Renal cortical epithelial cell (primary cell): ENCODE measurements around the gene MPI. TPM values are rescaled to one million over a fixed set of nuclear protein-coding genes. Genes with fewer than 3 reads are reported as not detected.

ENCODE experiments used
- DNase-seq: peaks from one replicate; pipeline ENCODE4 v3.0.0-alpha.2; 2011; ENCODE audit warnings: low read depth
- total RNA-seq: library from RNA; depleted of rRNA; stranded (reverse); fragments of >200 nt; gene quantifications from 2 replicates; pipeline ENCODE4 v1.2.3, GENCODE V29; 2014

Gene MPI, protein sequence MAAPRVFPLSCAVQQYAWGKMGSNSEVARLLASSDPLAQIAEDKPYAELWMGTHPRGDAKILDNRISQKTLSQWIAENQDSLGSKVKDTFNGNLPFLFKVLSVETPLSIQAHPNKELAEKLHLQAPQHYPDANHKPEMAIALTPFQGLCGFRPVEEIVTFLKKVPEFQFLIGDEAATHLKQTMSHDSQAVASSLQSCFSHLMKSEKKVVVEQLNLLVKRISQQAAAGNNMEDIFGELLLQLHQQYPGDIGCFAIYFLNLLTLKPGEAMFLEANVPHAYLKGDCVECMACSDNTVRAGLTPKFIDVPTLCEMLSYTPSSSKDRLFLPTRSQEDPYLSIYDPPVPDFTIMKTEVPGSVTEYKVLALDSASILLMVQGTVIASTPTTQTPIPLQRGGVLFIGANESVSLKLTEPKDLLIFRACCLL
- total RNA-seq, result 57.3 and 86.6 TPM in 2 replicates

GRCh38 chr15:74889883-74890664 lies at the start of gene MPI:
MPI (plus strand) TSS chr15:74890042; CDS start chr15:74890074, 32 bp downstream.
- peak; percentile 43 for DNase-seq

- no peak for DNase-seq
Observed at GRCh38 chr15:74840851-74841775, 48.7 kb upstream of the MPI start.

- DNase-seq, result no peak
Observed at GRCh38 chr15:74841891-74842373, 47.9 kb upstream of the MPI start.

GRCh38 chr15:74842581-74843444 lies 47.0 kb upstream of the MPI start, which contains the start of gene ULK3:
ULK3 (minus strand) TSS chr15:74843156; CDS start chr15:74843105, 51 bp downstream.
- peak; percentile 72 for DNase-seq

- no peak for DNase-seq
Observed at GRCh38 chr15:74843445-74843828, 46.4 kb upstream of the MPI start.

DNA sequence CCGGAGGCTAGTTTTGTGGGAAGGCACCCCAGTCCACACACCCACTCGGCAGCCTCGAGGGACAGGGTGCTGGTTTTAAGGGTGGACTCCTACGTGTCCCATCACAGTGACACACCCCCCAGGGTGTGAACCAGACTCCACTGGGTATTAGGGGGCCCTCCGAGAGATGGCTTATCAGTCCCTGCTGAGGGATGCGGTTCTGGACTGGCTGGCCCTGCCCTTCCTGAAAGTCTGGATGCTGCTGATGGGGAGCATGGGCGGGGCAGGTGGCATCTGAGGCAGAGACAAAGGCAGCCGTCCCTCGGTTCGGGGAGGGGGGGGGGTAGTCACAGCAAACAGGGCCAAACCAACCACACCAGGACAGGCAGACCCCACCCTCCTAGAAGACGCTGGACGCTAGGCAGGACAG lies 45.9 kb upstream of the MPI start:
- DNase-seq, result no peak

- no peak for DNase-seq
Observed at GRCh38 chr15:74844319-74845207, 45.3 kb upstream of the MPI start.

- DNase-seq, result no peak
Observed at GRCh38 chr15:74845208-74845568, 44.7 kb upstream of the MPI start.

DNA sequence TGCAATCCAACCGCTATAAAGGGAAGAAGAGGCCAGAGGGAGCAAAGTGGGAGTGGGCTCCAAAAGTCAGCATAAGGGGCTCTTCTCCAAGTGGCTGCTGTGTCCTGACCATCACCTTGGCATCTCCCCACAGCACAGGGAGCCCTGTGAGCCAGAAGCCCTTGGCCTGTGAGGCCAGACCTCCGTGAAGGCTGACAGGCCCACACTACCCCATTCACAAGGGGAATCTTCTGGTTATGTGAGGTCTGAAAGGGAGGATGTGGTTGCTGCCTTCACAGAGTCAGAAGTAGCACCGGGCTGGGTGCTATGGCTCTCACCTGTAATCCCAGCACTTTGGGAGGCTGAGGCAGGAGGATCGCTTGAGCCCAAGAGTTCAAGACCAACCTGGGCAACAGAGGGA lies 44.3 kb upstream of the MPI start:
- DNase-seq, result no peak

DNA sequence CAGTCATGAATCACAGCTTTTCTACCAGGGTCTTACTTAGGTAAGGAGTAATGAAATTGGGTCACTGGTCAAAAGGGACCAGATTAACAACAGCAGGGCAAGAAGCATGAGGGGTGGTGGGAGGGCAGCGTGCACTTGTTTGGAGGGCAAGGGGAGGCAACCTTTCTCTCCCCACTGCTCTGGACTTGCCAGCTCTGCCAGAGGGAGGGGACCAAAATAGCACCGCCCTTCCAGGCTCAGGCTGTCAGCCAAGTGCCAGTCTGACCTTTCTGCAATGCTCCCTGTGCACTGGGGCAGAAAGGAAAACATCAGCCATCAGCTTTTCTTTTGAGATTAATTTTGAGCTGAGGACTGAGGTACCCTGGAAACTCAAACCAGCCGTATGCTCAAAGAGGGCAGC lies 42.4 kb upstream of the MPI start:
- peak; percentile 54 for DNase-seq

DNA sequence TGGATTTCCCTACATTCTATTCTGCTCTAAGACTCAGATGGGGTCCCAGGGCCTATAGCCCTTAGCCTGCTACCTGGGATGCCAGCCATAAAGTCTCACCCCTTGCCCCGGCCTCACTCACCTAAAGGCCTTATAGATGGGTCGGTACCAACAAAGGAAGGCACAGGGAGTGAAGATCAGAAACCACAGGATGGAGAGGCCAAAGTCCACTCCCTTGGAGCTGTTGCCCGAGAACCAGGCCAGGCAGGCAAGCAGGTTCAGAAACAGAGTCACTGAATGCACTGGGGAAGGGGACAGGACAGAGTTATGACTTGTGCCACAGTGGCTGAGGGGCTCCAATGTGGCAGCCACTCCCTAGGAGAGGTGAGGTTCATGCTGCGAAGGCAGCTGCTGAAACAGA lies 39.4 kb upstream of the MPI start:
- DNase-seq, result no peak

- no peak for DNase-seq
Observed at GRCh38 chr15:74851960-74852359, 37.9 kb upstream of the MPI start.

DNA sequence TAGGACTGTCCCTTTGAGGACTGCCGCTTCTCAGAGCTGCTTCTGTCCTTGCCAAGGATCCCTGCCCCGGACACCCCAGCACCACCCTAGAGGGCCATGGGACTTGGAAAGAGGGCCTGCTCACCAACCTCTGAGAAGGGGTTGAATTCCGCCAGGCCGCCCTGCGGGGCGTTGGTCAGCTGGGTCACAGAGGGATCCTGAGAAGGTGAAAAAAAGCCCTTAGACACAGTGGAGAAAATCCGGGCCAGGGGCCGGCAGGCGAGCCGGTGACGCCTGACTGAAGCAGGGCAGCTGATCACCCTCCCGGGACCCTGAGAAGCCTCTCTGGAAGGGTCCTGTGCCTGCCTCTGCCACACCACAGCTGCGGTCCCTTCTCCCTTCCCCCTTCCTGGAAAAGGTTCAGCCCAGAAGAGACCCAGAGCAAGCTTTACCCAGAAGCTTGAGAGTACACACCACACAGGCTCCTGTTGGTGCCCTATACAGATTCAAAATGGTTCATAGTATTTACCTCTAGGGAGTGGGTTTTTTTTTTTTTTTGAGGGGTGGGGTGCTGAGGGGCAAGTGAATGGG lies 35.3 kb upstream of the MPI start:
- no peak for DNase-seq

DNA sequence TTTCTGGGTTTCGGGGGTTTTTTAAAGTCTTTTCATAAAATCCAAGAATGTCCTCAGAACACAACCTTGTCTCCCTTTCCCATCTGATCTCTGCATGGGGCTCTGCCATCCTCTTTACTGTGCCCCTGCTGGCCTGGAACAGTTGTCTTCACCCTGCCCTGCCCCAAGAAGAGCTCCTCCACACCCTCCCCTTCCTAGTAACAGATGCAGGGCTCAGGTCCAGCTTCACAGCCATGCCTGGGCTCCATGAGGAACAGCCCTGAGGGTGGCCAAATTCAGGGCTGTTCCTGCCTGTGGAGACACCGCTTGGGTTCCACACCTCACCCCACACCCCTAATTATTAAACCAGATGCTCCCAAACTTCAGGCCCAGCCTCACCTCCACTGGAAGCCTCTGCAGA lies 34.0 kb upstream of the MPI start:
- no peak for DNase-seq

DNA sequence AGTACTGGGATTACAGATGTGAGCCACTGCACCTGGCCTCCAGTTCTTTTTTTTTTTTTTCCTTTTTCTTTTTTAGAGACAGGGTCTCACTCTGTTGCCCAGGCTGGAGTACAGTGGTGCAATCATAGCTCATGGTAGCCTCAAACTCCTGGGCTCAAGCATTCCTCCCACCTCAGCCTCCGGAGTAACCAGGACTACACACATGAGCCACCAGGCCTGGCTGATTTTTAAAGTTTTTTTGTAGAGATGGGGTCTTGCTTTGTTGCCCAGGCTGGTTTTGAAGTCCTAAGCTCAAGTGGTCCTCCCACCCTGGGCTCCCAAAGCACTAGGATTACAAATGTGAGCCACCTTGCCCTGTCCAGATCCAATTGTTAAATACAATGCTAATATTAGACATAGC lies 33.3 kb upstream of the MPI start:
- DNase-seq, result no peak

DNA sequence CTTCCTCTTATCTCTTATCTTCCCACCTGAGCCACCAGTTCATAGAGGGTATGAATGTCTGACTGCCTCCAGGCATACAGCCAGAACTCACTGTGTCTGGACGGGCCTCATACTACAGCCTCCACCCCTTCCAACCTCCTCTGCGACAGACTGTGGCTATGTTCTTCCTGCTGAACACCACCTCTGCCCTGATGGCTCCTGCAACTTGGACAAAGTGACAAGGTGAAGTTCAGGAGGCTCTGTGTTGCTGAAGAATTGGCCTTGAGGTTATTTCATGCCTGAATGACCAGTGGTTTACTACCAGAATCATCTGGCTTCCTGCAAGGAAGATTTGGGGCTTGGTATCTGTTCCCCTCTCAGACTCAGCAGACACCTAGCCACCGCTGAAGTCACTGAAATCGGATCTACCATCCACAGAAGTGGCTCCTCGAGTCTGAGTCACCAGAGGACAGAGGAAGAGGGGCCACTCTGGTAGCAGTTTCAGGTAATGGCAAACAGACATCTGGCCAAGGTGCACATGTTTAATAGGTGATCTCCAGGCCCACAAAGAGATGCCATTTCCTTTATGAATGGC lies 32.7 kb upstream of the MPI start:
- DNase-seq, result no peak

DNA sequence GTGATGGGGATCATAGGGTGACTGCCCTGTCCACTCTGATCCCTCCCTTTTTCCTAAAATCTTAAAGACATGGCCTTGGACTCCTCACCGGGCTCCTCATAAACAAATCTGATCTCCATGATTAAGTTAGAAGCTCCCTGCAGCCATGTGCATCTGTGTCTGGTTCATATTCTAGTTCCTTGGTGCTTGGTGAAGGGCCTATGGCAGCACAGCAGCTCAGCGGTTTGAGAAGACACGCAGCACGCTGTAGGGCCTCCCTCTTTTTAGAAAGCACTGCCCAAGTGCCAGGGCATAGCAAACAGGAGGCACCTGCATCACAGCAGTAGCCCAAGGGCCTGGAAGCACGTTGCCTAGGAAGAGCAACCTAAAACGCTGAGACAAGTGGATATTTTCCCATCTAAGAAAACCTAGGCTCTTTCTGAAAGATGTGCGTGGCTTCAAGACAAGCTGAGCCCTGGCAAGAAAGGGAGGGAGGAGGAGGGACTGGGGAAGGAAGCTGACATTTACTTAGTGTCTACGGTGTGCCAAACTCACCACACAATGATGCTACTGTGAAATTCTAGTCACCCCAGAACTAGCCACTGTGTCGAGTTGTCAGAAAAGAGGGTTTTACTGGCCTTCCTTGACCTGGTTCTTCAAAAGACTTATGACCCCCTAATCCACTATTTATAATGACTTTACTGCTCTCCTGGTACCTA lies 32.0 kb upstream of the MPI start:
- DNase-seq, result no peak

DNA sequence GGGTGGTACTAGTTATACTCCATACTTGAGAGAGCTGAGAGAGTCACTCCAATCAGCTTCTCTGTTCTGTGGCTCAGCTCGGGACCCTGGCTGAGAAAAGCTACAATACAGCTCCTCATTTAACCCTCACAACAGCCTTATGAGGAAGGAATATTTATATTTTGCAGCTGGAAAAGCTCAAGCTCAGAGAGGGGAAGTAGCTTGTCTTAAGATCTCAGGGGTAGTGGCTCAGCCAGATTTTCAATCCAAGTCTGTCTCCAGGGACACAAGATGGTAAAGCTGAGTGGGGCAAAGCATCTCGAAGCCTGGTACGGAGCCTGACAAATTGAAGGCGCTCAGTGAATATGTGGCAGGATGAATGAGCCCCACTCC lies 31.5 kb upstream of the MPI start:
- DNase-seq, result no peak
